ENCODE measurements around the gene TOR4A. TPM values are rescaled to one million over a fixed set of nuclear protein-coding genes. Genes with fewer than 3 reads are reported as not detected.

Gene TOR4A
- total RNA-seq, 1 donor from 2014 or later: 17.4 TPM

DNA sequence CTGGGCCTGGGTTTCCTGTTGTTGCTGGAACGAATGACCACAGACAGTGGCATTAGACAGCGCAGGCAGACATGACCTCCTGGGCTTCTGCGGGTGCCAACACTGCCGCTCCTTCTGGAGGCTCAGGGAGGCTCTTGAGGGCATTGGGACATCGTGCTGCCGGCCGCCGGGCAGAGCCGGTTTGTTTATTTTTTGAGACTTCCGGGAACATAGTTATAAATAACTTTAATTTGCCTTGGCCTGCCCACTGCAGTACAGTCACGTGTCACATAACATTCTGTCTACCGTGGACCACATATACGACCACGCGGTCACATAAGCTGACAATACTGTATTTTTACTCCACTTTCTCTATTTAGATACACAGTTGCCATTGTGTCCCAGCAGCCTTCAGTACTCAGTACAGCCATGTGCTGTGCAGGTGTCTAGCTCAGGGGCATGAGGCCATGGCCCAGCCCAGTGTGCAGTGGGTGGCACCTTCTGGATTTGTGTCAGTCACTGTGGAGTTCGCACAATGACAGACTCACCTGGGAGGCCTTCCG is 8.2 kb upstream of the TOR4A start:
- intact Hi-C loops (cut with micrococcal nuclease): no loop called here

DNA sequence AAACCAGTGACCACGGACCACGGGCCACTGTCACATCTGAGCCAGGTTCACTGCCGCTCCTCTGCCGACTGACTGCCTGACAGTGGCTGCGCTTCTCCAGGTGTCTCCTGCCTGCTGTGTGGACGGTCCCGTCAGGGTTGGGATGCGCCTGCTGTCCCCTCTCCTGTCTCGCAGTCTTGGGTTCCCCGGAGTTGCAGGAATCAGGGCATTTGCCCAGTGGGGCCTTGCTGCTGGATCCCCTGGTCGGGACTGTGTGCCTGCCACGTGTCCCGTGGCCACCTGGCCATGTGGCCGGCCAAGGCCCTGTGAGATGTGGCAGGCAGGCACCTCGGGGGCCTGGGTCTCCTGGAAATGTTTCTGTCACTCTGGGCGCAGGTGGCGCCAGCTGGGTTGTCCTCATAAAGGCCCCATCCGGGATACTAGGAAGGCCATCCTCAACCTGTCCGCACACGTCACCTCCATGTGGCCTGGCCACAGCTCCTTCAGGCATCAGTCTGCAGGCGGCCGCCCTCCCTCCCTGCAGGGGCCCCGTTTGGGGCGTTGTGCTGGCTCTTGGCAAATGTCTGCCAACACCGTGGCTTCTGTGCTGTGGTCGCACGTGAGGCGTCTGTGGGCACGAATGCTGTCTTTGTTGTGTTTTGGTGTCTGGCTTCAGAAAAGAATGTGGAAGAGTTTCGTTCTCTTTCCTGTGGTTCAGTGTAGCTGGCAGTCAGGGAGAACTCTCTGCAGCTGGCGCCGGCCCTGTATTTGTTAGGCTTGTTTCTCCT is 6.4 kb upstream of the TOR4A start:
- intact Hi-C loops (cut with micrococcal nuclease): no loop called here

DNA sequence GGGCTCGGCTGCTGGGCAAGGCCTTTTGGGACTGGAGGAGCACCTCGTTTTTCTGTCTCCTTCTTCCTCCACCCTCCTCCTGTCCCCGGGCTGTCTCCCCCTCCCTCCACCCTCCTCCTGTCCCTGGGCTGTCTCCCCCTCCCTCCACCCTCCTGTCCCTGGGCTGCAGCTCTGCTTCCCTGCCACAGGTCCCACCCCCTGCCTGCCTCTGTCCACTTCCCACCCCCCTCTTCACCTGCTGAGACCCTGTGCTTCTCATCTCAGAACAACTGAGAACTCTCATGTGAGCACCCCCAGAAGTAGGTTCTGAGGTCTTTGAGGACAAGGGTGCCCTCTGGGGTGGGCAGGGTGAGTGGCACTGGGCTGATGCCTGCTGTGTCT is 5.8 kb upstream of the TOR4A start:
- intact Hi-C loops (cut with micrococcal nuclease): no loop called here

DNA sequence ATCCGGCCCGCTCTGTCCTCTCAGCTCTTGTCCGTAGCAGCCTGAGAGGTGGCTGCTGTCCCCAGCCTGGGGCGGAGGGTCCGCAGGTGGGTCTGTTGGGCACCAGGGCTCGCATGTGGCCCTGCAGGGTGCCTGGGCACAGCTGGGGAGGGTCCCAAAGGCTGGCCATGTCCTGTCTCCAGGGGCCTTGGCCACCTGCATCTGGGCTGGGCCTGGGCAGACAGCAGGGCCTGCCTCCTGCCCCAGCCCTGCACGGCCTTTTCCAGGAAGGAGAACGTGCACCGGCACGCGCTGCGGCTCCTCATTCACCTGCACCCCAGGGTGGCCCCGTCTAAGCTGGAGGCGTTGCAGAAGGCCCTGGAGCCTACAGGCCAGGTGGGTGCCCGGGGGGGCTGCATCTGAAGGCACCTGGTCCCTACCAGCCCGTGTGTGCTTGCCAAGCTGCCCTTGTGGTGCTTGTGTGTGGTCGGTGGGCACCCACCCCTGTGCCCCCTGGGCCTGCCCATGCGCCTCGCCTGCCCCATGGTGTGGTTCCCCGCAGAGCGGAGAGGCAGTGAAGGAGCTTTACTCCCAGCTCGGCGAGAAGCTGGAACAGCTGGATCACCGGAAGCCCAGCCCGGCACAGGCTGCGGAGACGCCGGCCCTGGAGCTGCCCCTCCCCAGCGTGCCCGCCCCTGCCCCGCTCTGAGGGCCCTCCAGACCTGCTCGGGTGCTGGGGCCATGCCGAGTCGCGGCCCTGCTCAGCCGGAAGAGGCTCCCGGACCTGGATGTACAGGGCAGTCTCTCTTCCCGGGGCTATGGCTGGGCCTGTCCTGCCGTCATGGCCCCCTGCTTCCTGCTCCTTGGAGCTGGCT is 5.1 kb upstream of the TOR4A start:
- intact Hi-C loops (cut with micrococcal nuclease): no loop called here

DNA sequence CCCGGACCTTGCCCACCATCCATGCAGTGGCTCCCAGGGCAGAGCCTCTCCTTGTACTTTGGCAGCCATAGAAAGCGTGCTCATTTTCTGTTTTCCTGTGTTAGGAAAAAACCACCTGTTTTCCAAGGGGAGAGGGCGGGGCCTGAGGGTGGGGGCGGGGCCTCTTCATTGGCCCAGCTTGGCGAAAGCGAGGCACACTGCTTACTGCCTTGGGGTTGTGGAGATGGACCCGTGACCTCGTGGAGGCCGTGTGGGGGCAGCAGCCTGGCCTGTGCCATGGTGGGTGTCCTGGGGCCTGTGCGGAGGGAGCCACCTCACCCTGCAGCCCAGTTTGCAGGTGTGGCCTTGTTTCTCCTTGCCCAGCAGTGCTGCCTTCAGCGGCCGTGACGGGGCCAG is 4.4 kb upstream of the TOR4A start:
- intact Hi-C loops (cut with micrococcal nuclease): no loop called here

DNA sequence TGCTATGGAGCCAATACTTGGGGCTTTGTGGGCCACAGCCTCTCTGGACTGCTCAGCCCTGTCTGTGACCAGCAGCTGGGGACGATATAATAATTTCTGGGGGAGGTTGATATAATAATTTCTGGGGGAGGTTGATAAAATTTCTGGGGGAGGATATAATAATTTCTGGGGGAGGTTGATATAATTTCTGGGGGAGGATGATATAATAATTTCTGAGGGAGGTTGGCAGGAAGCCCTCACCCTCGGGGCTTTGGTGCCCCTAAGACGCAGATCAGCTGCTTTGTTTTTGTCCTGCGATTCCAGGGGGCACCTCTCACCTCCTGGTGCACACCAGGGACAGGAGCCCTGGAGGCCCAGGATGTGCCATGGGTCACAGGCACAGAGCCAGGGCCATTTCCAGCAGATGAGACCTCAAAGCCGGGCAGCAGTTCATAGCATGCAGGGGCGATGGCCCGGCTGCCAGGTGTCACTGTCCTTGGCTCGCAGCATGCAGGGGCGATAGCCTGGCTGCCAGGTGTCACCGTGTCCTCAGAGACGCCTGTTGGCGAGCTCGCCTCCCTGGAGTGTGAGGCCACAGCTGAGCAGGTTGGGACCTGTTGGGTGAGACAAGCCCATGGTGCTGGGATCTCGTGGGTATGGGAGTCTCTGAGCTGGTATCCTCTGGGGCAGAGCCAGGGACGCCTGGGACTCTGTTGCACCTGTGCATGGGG is 3.8 kb upstream of the TOR4A start:
- intact Hi-C loops (cut with micrococcal nuclease): no loop called here

DNA sequence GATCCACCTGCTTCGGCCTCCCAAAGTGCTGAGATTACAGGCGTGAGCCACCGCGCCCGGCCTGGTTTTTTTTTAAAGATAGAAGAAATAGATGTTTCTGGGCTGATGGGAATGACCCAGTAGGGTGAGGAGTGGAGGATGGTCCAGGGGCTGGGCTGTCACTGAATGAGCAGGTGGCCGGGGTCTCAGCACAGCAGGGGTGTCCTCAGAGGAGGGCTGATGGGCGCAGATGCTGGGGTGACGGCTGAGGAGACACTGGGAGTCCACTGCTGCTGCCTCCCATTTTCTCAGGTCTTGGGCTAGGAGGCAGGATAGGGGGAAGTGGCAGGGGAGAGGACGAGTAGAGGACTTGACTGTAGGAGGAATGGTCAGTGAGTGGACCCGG is 2.3 kb upstream of the TOR4A start:
- intact Hi-C loops (cut with micrococcal nuclease): no loop called here

DNA sequence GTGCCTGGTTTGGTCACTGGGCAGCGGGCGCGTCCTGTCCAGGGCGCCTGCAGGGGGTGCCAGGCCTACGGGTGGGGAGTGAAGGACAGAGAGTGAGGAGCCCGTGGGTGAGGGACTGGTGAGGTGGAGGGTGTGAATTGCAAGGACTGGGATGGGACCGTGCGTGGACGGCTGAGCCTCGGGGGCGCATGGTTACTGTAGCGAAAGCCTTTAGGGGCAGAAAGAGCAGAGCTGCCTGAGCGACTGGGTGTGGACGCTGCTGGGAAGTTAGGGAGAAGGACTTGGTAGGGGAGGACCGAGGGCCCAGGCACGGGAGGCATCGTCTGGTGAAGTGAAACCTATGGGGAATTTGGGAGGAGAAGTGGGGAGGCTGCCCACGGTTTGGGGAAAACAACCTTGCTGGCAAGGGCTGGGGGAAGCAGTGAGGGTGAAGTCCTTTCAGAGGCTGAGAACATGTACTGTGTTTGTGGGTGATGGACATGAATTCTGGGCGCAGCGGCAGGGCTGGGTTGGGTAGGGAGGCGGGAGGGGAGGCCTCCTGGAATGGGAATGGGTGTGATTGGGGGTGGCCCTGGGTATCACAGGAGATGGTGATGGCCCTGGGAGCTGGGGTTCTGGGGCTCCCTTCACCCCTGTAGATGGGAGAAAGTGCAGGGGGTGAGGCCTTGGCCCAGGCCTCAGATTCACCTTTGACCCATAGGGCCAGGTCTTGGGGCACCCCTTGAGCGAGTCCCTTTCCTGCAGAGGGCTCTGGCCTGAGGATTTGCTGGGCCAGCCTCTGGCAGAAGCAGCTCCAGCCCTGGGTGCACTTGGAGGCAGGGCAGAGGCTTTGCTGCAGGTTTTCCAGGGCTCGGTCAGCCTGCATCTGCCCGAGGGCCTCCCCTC is 1.7 kb upstream of the TOR4A start:
- intact Hi-C loops (cut with micrococcal nuclease): no loop called here

DNA sequence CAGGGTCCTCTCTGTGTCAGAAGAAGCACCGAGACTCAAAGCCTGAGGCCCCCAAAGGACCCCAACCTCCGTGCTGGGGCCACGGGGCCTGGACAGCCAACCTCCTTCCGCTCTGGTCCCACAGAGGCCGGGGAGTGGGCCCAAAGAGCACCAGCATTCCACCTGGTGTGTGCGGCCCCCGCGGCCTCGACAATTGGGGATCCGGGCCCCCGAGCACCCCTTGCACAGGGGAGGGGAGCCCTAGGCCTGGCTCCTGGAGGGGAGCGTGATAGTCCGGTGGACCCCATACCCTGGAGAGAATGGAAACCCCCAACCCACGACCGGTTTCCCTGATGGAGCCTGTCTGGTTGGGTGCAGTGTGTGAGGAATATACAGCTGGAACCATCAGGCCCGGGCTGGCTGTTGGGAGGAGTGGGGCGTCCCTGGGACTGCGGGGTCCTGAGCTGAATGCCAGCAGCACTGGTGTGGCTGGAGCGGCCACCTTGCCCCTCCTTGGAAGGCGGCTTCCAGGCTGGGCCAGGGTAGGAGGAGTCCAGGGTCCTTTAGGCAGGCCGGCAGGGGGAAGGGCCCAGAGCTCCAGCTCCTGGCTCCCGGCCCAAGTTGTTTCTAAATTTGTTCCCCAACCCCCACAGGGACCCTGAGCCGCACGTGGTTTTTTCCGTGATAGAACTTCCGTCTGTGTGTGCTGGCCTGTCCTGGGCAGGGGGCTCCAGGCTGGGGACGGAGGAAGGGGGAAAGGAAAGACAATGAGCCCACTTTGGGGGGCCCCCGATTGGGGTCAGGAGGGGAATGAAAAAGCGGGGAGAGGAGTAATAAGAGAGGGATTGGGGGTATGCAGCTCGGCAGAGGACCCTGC is 825 bp upstream of the TOR4A start:
- intact Hi-C loops (cut with micrococcal nuclease): no loop called here

DNA sequence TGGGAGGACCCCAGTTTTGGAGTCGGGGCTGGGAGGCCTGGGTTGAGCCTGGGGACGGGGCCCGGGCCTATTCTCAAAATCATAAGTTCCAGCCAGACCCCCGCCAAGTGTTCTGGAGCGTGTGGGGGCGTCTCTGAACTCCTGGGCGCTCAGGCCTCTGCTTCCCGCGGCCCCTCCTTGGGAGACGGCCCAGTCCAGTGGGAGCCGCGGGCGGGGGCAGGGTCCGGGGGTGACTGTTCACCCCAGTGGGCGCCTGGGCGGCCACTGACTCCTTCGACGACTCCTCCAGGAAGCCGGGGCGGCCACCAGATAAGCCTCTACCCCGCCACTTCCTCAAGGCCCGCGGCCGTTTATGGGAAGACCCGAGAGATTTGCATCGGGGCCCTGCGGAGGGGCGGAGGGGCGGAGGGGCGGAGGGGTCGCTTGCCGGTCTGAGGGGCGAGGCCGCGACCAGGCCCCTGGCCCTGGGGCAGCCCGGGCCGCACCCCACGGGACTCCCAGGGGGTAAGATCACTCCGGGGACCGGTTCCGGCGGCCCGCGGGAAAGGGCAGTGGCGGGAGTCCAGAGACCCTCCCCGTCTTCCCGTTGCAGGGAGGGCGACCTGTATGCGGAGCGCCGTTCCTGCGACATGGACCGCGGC is 655 bp downstream of the TOR4A start:
- intact Hi-C loops (cut with micrococcal nuclease): no loop called here

DNA sequence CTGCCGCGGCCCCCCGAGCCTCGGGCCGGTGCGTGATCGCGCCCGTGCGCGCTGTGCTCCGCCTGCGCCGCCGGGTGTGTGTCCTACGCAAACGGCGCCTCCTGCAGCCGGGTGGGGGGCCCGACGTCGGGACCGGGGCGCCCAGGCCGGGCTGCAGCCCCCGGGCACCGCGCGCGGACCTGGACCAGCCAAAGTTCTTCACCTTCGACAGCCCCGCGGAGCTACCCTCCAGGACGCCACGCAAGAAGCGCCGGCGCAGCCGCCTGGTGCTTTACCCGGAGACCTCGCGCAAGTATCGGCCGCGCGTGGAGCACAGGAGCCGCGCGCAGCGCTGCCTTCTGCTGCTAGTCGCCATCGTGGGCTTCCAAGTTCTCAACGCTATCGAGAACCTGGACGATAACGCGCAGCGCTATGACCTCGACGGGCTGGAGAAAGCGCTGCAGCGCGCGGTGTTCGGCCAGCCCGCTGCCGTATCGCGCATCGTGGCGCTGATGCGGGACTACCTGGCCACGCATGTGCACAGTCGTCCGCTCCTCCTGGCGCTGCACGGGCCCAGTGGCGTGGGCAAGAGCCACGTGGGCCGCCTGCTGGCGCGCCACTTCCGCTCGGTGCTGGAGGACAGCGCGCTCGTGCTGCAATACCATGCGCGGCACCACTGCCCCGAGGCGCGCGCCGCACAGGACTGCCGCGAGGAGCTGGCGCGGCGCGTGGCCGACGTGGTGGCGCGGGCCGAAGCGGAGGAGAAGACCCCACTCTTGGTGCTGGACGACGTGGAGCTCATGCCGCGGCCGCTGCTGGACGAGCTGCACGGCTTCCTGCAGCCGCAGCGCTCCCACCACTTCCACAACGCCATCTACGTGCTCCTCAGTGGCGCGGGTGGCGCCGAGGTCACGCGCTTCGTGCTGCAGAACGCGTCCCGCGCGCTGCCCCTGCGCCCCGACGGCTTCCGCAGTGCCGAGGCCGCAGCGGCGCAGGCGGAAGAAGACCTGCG is 1.5 kb downstream of the TOR4A start:
- intact Hi-C loops (cut with micrococcal nuclease): no loop called here

DNA sequence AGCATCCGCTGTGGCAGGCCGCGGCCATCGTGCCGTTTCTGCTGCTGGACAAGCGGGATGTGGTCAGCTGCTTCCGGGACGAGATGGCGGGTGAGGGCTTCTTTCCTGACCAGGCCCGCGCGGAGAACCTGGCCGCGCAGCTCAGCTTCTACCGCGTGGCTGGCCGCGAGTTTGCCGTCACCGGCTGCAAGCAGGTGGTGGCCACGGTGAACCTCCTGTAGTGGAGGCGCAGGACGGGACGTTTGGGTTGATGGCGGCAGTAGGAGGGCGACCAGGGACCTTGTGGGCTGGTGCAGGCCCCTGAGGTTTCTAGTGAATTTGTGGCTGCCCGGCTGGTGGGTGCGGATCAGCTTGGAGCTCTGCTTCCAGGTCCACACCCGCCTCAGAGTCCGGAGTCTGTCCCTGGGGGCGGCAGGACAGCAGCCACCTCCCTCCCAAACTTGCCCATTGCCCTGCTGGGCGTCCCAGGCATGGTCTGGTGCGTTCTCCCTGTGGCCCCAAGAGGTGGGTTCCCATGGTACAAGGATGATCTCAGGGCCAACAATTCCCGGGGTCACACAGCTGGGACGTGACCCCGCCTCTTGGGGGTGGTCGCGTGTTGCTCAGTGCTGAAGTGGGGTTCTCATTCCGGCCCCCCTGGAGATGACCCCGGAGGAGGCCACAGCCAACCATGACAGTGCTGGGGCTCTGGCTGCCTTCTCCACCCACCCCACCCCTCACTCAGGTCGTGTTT is 2.4 kb downstream of the TOR4A start:
- intact Hi-C loops (cut with micrococcal nuclease): no loop called here

DNA sequence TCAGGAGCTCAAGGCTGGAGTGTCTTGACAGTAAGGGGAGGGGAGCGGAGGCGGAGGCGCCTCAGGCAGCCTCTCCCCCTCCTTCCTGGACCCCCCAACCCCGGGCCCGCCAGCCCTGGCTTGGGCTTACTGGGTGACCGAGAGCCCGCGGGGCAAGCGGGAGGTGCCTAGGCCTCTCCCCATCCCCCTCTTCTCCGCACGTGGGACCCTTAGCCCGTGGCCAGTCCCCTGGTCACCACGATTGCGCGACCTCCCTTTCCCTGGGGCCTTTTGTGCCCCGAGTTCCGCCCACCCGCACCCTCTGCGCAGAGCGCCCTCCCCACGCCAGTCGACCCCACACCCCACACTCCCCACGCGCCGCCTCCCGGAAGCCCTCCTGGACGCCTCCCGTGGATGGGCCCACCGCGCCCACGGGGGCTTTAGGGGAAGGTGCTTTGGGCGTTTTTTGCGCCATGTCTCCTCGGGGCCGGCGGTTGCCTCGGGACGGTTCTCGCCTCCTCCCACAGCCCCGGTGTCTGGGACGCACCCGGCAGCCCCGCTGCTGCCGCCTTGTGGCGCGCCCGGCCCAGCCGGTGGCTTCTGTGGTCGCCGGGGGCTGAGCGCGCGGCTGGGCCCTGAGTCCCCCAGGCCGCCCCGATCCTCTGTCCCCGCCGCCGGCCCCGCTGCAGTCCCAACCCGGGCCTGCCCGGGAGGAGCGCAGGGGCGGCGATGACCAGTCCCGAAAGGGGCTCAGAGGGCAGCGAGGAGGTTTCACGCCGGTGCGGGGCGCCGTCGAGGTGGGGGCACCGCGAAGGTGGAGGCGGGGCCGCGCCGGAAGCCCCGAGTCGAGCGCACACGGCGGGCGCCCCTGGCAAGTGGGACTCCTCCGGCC is 3.2 kb downstream of the TOR4A start:
- intact Hi-C loops (cut with micrococcal nuclease): no loop called here

DNA sequence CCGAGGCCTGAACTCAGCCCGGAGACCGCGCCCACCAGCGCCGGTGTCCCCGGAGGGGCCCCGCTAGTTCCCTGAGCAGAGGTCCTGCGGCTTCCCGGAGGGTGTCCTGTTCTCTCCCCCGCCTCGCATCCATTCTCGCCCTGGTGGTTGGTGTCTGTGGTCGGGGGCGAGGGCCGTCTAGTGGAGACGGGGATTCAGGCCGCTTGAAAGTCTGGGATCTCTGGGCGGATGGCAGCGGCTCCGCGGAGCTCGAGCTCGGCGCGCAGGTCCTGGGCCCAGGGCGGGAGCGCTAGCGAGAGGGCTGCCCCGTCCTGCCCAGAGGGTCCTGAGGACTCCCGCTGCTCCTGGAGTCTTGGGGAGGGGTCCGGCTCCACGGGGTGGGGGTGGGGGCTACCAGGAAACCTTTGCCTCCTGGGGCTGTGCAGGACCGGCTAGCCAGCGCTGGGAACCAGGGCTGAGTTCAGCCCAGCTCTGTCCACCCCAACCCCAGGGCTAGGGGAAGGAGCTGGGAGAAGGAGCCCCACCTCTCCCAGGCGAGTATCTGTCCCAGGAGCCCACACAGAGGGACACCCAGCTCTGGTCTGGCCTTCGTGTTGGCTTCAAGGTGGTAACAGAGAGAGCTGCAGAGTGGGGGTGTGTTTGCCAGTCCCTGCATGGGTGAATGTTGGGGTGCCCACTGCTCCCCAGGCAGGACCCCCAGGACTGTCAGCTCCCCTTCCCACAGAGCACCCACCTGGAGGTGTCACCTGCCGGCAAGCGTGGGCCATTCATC is 4.0 kb downstream of the TOR4A start:
- intact Hi-C loops (cut with micrococcal nuclease): no loop called here

DNA sequence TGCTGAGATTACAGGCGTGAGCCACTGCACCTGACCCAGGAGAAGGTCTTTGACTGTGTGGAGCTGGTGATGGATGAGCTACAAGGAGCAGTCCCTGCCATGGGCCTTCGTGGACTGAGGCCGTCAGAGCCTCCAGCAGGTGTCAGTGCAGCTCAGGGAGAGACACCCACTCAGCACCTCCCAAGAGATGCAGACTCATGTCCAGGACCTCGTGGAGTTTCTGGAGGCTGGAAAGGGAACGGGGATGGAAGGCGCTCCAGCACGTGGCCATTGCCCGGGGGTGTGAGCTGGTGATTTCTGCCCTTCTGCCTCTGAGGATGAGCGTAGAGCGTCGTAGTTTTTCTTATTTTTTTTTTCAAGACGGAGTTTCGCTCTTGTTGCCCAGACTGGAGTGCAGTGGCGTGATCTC is 9.5 kb downstream of the TOR4A start:
- intact Hi-C loops (cut with micrococcal nuclease): no loop called here

DNA sequence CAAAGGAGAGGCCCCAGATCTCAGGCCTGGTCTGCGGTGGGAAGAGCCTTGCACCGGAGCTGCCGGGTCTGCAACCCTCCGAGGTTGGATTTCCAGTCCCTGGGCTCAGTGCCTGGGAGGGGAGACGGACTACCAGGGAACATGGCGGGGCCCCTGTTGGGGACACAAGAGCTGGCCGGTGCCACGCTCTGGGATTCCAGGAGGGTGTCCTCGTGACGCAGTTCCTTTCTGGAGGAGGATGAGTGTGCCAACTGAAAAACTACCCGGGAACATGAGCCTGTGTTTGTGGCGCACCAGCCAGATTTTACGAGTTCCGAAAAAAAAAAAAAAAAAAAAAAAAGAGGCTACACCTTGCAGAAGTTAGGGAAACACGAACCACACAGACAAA is 15.6 kb downstream of the TOR4A start:
- intact Hi-C loops (cut with micrococcal nuclease): loop anchor here (5.0 to 10.0 kb wide), 2 partner anchors 154 to 242 kb away; no protein-coding TSS in a partner anchor
